AG08395 (cell line): Measurements from ENCODE around the gene ADIRF.
"Not testable (repeated sequence)": the region's sequence is repeated elsewhere in the genome, so short reads cannot be mapped to it uniquely, and the experiment has no call there.

Experiments used
- DNase-seq: peaks from one replicate; pipeline ENCODE4 v3.0.0; 2012; ENCODE audit warnings: mixed read lengths, low spot score

Gene ADIRF

GRCh38 chr10:86979296-86979818 lies 11.1 kb downstream of the ADIRF start:
- no peak for DNase-seq

DNA sequence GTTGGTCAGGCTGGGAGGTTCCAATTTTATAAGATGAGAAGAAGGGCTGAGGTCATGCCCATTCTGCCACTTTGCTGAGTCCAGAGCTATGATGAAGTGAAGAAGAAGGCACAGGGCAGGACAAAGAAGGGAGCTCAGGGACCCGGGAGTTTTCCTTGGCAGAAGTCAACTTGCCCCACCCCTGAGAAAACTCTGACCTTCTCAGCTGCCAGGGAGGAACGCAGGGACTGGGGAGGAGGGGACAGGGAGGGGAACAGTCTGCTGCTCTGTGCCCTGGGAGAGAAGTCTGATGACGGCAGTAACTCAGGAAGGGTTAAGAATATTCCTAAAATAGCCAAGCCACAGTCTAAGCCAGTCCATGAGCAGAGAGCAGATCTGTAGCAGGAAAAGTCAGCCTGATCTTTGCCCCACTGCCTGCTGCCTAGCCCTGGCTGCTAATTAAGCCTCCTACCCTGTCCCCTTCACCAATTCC lies 11.7 kb downstream of the ADIRF start:
- DNase-seq, result peak; percentile 30

DNA sequence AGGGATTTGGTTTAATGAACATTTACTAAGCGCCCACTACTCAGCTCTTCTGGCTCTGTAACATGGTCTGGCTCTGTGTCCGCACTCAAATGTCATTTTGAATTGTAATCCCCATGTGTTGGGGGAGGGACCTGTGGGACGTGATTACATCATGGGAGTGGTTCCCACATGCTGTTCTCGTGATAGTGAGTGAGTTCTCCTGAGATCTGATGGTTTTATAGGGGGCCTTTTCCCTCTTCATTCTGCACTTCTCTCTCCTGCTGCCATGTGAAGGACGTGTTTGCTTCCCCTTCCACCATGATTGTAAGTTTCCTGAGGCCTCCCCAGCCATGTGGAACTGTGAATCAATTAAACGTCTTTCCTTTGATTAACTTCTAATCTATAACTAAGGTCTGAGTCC lies 12.7 kb downstream of the ADIRF start:
- DNase-seq, result not testable (repeated sequence)

- DNase-seq, result no peak
Observed at GRCh38 chr10:86981716-86982115, 13.4 kb downstream of the ADIRF start.

DNA sequence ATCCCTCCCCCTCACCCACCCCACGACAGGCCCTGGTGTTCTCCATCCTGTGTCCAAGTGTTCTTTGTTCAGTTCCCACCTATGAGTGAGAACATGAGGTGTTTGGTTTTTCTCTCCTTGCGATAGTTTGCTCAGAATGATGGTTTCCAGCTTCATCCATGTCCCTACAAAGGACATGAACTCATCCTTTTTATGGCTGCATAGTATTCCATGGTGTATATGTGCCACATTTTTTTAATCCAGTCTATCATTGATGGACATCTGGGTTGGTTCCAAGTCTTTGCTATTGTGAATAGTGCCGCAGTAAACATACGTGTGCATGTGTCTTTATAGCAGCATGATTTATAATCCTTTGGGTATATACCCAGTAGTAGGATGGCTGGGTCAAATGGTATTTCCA lies 16.2 kb downstream of the ADIRF start:
- DNase-seq, result not testable (repeated sequence)

GRCh38 chr10:86988520-86988919 lies 20.2 kb downstream of the ADIRF start:
- DNase-seq, result no peak

- not testable (repeated sequence) for DNase-seq
Observed at GRCh38 chr10:86991362-86991761, 23.1 kb downstream of the ADIRF start.

GRCh38 chr10:86992456-86992855 lies 24.2 kb downstream of the ADIRF start:
- DNase-seq, result no peak

GRCh38 chr10:86992929-86993328 lies 24.6 kb downstream of the ADIRF start:
- no peak for DNase-seq

- DNase-seq, result not testable (repeated sequence)
Observed at GRCh38 chr10:86999802-87000403, 31.6 kb downstream of the ADIRF start.

DNA sequence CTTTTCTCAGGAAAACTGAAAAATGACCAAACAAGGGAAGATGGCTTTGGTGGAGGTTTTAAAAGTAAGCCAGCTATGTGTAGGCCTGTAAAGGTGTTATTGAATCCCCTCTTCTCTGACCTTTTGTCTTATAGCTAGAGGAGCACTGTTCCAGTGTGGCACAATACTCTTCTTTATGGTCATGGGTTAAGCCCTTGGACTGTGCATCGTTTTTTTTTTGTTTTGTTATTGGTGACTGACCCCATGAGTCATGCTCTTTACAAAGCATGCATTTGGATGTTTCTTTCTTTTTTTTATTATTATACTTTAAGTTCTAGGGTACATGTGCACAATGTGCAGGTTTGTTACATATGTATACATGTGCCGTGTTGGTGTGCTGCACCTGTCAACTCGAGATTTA lies 32.2 kb downstream of the ADIRF start:
- DNase-seq, result no peak

DNA sequence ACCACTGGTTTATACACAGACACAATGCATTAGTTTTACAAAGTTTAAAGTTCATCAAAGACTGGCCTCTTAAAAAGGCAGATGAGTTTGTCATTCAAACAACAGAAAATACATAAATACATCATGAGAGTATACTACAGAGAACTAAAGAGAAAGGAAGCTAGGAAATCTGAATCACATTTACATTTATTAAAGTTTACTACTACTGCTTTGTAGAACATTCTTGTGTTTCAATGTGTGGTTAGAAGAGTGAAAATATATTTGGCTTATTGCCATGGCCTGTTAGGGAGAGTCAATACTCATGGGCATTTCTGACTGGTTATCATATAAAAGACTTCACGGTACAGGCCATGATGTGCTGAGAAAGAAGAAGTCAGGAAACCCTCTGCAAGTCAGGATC lies 38.8 kb downstream of the ADIRF start:
- DNase-seq, result not testable (repeated sequence)

GRCh38 chr10:87007674-87008073 lies 39.4 kb downstream of the ADIRF start:
- DNase-seq, result not testable (repeated sequence)

GRCh38 chr10:87008303-87008702 lies 40.0 kb downstream of the ADIRF start:
- DNase-seq, result not testable (repeated sequence)

GRCh38 chr10:87009134-87009696 lies 40.9 kb downstream of the ADIRF start:
- DNase-seq, result not testable (repeated sequence)

GRCh38 chr10:87013528-87013927 lies 45.2 kb downstream of the ADIRF start:
- not testable (repeated sequence) for DNase-seq

GRCh38 chr10:87014986-87015716 lies 46.9 kb downstream of the ADIRF start:
- not testable (repeated sequence) for DNase-seq

- not testable (repeated sequence) for DNase-seq
Observed at GRCh38 chr10:87018127-87018526, 49.8 kb downstream of the ADIRF start.

- not testable (repeated sequence) for DNase-seq
Observed at GRCh38 chr10:87019066-87019465, 50.8 kb downstream of the ADIRF start.

DNA sequence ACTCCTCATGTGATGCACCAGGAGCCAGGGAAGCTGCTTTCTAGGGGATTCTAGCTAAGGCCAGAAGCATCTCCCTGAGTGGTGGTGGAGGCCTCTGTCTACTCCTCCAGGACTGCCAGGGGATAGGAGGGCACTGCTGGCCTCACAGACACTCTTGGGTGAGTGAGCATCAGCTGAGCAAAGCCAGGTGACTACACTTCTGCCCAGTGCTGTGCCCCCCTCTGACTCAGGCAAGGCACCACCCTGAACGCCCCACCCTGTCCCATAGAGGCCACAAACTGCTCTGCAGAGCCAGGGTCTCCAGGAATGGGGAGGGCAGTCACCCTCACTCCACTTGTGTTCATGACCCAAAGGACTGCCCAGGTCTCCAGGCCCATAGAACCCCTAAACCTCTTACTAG lies 51.2 kb downstream of the ADIRF start:
- DNase-seq, result not testable (repeated sequence)

DNA sequence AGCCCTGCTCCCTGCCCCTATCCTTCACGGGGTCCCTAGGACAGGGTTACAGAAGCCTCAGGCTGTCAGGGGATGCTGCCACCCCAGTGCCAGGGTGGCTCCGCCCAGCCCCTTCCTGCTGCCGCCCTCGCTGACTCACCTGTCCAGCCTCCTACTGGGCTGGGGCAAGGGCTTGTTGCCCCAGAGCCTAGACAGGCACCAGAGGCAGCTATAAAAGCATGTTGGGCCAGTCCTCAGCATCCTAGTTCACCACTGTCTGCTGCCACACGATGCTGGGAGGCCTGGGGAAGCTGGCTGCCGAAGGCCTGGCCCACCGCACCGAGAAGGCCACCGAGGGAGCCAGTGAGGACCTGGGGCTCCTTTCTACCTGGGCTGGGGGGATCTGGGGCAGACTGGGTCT lies 51.8 kb downstream of the ADIRF start, which contains the start of gene FAM25A:
FAM25A (plus strand) TSS at position 239 of the 400 bp plus-strand sequence; CDS start at position 270, 31 bp downstream.
- DNase-seq, result not testable (repeated sequence)
